ENCODE data around the gene LHX4.

DNA sequence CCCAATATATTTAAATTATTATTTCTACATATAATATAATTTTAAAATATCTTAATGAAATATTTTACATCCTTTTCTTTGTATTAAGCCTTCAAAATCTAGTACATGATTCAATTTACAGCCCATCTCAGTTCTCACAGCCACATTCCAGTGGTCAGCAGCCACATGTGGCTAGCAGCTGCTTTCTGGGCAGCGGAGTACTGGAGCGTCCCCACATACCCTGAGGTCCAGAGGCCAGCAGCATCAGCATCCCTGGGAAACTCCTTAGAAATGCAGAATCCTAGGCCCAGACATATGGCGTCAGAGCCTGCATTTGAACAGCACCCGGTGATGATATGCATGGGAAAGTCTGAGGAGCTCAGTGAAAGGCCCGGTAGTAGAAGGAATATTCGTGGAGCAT, 8.6 kb upstream of the LHX4 start:
- TF ChIP-seq ZC3H10 (CRISPR knock-in tag; IDR thresholded peaks at IDR 0.05): no peak
- TF ChIP-seq BACH2 (CRISPR knock-in tag; IDR thresholded peaks at IDR 0.05; ENCODE audit: borderline replicate concordance): no peak
- TF ChIP-seq, protein P1, sequence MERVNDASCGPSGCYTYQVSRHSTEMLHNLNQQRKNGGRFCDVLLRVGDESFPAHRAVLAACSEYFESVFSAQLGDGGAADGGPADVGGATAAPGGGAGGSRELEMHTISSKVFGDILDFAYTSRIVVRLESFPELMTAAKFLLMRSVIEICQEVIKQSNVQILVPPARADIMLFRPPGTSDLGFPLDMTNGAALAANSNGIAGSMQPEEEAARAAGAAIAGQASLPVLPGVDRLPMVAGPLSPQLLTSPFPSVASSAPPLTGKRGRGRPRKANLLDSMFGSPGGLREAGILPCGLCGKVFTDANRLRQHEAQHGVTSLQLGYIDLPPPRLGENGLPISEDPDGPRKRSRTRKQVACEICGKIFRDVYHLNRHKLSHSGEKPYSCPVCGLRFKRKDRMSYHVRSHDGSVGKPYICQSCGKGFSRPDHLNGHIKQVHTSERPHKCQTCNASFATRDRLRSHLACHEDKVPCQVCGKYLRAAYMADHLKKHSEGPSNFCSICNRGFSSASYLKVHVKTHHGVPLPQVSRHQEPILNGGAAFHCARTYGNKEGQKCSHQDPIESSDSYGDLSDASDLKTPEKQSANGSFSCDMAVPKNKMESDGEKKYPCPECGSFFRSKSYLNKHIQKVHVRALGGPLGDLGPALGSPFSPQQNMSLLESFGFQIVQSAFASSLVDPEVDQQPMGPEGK (CRISPR knock-in tag; IDR thresholded peaks at IDR 0.05; ENCODE audit: borderline replicate concordance): no peak
- TF ChIP-seq, protein P2, sequence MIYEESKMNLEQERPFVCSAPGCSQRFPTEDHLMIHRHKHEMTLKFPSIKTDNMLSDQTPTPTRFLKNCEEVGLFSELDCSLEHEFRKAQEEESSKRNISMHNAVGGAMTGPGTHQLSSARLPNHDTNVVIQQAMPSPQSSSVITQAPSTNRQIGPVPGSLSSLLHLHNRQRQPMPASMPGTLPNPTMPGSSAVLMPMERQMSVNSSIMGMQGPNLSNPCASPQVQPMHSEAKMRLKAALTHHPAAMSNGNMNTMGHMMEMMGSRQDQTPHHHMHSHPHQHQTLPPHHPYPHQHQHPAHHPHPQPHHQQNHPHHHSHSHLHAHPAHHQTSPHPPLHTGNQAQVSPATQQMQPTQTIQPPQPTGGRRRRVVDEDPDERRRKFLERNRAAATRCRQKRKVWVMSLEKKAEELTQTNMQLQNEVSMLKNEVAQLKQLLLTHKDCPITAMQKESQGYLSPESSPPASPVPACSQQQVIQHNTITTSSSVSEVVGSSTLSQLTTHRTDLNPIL (CRISPR knock-in tag; IDR thresholded peaks at IDR 0.05; ENCODE audit: low read depth): no peak
